ENCODE results near the gene DGKH.
"Not testable (repeated sequence)": the region's sequence is repeated elsewhere in the genome, so short reads cannot be mapped to it uniquely, and the experiment has no call there.

The DGKH gene

DNA sequence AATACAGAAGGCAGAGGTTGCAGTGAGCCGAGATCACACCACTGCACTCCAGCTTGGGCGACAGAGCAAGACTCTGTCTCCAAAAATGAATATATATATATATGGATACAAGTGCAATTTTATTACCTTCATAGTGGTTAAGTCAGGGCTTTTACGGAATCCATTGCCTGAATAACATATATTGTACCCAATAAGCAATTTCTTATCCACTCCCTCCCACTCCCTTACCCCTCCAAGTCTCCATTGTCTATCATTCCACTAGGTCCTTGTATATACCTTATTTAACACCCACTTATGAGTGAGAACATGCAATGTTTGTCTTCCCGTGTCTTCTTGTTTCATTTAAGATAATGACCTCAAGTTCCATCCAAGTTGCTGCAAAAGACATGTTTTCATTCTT lies 175.2 kb downstream of the DGKH start:
- no peak for TF ChIP-seq EZH2phosphoT487 (IDR thresholded peaks at IDR 0.05; ENCODE audit: low read length)
- no peak for TF ChIP-seq EZH2 (optimal IDR thresholded peaks at IDR 0.05; ENCODE audit: low read depth, low read length)
- TF ChIP-seq, protein P1, sequence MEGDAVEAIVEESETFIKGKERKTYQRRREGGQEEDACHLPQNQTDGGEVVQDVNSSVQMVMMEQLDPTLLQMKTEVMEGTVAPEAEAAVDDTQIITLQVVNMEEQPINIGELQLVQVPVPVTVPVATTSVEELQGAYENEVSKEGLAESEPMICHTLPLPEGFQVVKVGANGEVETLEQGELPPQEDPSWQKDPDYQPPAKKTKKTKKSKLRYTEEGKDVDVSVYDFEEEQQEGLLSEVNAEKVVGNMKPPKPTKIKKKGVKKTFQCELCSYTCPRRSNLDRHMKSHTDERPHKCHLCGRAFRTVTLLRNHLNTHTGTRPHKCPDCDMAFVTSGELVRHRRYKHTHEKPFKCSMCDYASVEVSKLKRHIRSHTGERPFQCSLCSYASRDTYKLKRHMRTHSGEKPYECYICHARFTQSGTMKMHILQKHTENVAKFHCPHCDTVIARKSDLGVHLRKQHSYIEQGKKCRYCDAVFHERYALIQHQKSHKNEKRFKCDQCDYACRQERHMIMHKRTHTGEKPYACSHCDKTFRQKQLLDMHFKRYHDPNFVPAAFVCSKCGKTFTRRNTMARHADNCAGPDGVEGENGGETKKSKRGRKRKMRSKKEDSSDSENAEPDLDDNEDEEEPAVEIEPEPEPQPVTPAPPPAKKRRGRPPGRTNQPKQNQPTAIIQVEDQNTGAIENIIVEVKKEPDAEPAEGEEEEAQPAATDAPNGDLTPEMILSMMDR (IDR thresholded peaks at IDR 0.05; ENCODE audit: low read length) = no peak
- Histone ChIP-seq H3K9me3 (replicated peaks; ENCODE audit: insufficient read depth, low read length) (no peaks in the 10 kb centered on the region), H3K4me3 (ENCODE audit: low read length) (no peak overlapping the region), H3K4me1 (ENCODE audit: low read length) (no peaks in the 10 kb centered on the region), H4K20me1 (ENCODE audit: insufficient read depth, low read length) (no peaks in the 10 kb centered on the region), H2AFZ (ENCODE audit: low read length) (no peak overlapping the region), H3K79me2 (ENCODE audit: low read length) (no peaks in the 10 kb centered on the region), H3K9me2 (replicated peaks; ENCODE audit: insufficient read depth, low read length) (no peaks in the 10 kb centered on the region), H3K9ac (ENCODE audit: low read length) (no peak overlapping the region), H3K27ac (ENCODE audit: low read length) (no peak overlapping the region), H3K27me3 (replicated peaks; ENCODE audit: insufficient read depth, low read length) (no peaks in the 10 kb centered on the region), H3K4me2 (ENCODE audit: low read depth, low read length) (no peak overlapping the region), H3K36me3 (replicated peaks; ENCODE audit: insufficient read depth, low read length) (no peaks in the 10 kb centered on the region), H3F3A (ENCODE audit: insufficient read depth, low read length) (no peaks in the 10 kb centered on the region)
- no peak for DNase-seq

DNA sequence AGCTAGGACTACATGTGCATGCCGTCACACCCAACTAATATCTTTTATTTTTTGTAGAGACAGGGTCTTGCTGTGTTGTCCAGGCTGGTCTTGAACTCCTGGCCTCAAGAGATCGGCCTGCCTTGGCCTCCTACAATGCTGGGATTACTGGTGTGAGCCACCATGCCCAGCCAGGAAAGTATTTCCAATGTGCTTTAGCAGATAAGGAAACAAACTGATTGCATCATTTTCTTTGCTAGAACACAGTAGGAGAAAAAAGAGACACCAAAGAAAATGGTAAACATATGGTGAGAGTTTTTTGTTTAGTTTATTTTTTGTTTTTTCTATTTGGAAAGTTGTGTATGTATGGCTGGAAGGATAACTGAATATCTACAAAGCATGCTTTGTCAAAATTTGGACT lies 176.6 kb downstream of the DGKH start:
- DNase-seq = no peak
- Histone ChIP-seq H3K79me2 (ENCODE audit: low read length) (no peaks in the 10 kb centered on the region), H3K27me3 (replicated peaks; ENCODE audit: insufficient read depth, low read length) (no peaks in the 10 kb centered on the region), H2AFZ (ENCODE audit: low read length) (no peak overlapping the region), H3F3A (ENCODE audit: insufficient read depth, low read length) (no peaks in the 10 kb centered on the region), H4K20me1 (ENCODE audit: insufficient read depth, low read length) (no peaks in the 10 kb centered on the region), H3K4me2 (ENCODE audit: low read depth, low read length) (no peak overlapping the region), H3K9ac (ENCODE audit: low read length) (no peak overlapping the region), H3K4me3 (ENCODE audit: low read length) (no peak overlapping the region), H3K27ac (ENCODE audit: low read length) (no peak overlapping the region), H3K36me3 (replicated peaks; ENCODE audit: insufficient read depth, low read length) (no peaks in the 10 kb centered on the region), H3K9me2 (replicated peaks; ENCODE audit: insufficient read depth, low read length) (no peaks in the 10 kb centered on the region), H3K4me1 (ENCODE audit: low read length) (no peaks in the 10 kb centered on the region), H3K9me3 (replicated peaks; ENCODE audit: insufficient read depth, low read length) (no peaks in the 10 kb centered on the region)
- TF ChIP-seq EZH2 (optimal IDR thresholded peaks at IDR 0.05; ENCODE audit: low read depth, low read length) (no peak), EZH2phosphoT487 (IDR thresholded peaks at IDR 0.05; ENCODE audit: low read length) (no peak)
- TF ChIP-seq, protein P1 (IDR thresholded peaks at IDR 0.05; ENCODE audit: low read length) = no peak

GRCh38 chr13:42226759-42227158 lies 178.3 kb downstream of the DGKH start:
- not testable (repeated sequence) for H3K36me3 ChIP-seq (replicated peaks; ENCODE audit: insufficient read depth, low read length); H3K27me3 ChIP-seq (replicated peaks; ENCODE audit: insufficient read depth, low read length); H3K4me2 ChIP-seq (ENCODE audit: low read depth, low read length); H3K9ac ChIP-seq (ENCODE audit: low read length); H3K79me2 ChIP-seq (ENCODE audit: low read length); H3F3A ChIP-seq (ENCODE audit: insufficient read depth, low read length); H3K9me3 ChIP-seq (replicated peaks; ENCODE audit: insufficient read depth, low read length); H4K20me1 ChIP-seq (ENCODE audit: insufficient read depth, low read length); DNase-seq; H3K4me3 ChIP-seq (ENCODE audit: low read length); H3K27ac ChIP-seq (ENCODE audit: low read length); H3K9me2 ChIP-seq (replicated peaks; ENCODE audit: insufficient read depth, low read length); H2AFZ ChIP-seq (ENCODE audit: low read length); H3K4me1 ChIP-seq (ENCODE audit: low read length)

- TF ChIP-seq EZH2 (optimal IDR thresholded peaks at IDR 0.05; ENCODE audit: low read depth, low read length) = no peak
- no peak for TF ChIP-seq EZH2phosphoT487 (IDR thresholded peaks at IDR 0.05; ENCODE audit: low read length)
- TF ChIP-seq, protein P1 (IDR thresholded peaks at IDR 0.05; ENCODE audit: low read length) = no peak
- Histone ChIP-seq H3K9me3 (replicated peaks; ENCODE audit: insufficient read depth, low read length) (no peaks in the 10 kb centered on the region), H4K20me1 (ENCODE audit: insufficient read depth, low read length) (no peaks in the 10 kb centered on the region), H3K27ac (ENCODE audit: low read length) (no peak overlapping the region), H3K4me1 (ENCODE audit: low read length) (no peaks in the 10 kb centered on the region), H3K27me3 (replicated peaks; ENCODE audit: insufficient read depth, low read length) (no peaks in the 10 kb centered on the region), H3K79me2 (ENCODE audit: low read length) (no peaks in the 10 kb centered on the region), H3K9me2 (replicated peaks; ENCODE audit: insufficient read depth, low read length) (no peaks in the 10 kb centered on the region), H3K4me3 (ENCODE audit: low read length) (no peak overlapping the region), H3F3A (ENCODE audit: insufficient read depth, low read length) (no peaks in the 10 kb centered on the region), H2AFZ (ENCODE audit: low read length) (no peak overlapping the region), H3K9ac (ENCODE audit: low read length) (no peak overlapping the region), H3K36me3 (replicated peaks; ENCODE audit: insufficient read depth, low read length) (no peaks in the 10 kb centered on the region), H3K4me2 (ENCODE audit: low read depth, low read length) (no peak overlapping the region)
- DNase-seq = no peak
These were observed 180.1 kb downstream of the DGKH start for GRCh38 chr13:42228527-42228926.
